NCI-H1105 treated with DMSO at 0.1 percent for 48 hours (cell line): ENCODE measurements around the gene INAFM1.
"Not testable (repeated sequence)": the region's sequence is repeated elsewhere in the genome, so short reads cannot be mapped to it uniquely, and the experiment has no call there.

ENCODE experiments used
- DNase-seq: peaks from one replicate; lab custom pipeline; 2025; lab: John Stamatoyannopoulos, UW

INAFM1 gene

DNA sequence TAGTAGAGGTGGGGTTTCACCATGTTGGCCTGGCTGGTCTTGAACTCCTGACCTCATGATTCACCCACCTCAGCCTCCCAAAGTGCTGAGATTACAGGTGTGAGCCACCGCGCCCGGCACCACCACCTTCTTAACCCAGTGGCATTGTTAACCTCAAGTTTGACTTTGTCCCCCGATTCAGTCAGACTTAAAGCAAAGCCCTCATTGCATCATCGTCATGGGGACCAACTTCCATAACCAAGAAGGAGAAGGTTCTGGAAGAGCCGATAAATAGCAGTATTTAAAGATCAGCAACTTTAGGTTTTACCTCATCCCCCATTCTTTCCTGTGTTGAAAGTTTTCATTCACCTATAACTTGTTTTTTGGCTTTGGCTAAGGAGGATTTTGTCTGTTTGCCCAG is 6.7 kb upstream of the INAFM1 start:
- DNase-seq = no peak

DNA sequence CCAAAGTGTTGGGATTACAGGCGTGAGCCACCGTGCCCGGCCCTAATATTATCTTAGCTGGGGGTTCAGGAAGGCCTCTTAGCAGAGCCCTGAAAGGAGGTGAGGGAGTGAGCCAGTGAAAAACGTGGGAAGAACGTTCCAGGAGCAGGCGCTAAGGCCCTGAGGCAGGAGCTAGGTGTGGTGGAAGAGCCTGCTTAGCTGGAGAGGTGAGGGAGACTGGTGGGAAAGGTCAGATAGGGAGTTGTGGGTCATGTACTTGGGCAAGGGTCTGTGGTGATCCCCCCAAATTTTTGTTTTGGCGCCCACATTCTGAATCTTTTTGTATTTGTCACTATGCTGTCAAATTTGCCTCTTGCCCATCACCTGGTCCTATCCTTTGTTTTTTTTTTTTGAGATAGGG is 5.1 kb upstream of the INAFM1 start:
- DNase-seq = no peak

DNA sequence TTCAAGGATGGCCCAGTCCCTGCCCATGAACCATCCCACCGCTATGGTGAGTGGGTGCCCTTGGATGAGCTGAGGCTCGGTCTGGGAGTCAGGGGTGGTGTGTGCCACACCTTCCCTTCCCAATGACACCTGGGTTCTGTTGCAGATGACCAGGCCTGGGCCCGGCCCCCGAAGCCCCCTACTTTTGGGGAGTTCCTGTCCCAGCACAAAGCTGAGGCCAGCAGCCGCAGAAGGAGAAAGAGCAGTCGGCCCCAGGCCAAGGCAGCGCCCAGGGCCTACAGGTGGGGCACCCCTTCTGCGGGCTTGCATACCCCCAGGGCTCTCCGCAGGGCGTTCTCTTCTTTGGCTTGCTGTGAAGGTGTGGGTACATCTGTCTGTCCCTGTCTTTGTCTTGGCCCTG is 4.3 kb upstream of the INAFM1 start:
- DNase-seq = no peak

DNA sequence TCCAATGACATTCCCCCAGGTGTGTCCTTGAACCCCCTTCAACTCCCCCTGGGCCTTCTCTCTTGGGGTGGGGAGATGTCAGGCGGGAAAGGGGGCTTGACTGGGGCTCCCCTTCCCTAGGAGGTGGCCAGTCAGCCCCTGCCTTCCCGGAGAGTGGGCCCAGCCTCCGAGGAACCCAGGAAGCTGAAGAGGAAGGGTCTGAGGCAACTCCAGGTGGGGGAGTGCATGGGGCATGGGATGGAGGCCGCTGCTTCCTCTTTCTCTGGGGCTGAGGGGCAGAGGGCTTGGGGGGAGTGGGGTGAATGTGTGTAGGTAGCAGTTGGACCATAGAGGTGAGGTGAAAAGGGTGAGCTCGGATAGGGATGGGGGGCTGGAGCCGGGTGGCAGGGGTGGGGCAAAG is 2.7 kb upstream of the INAFM1 start:
- no peak for DNase-seq

DNA sequence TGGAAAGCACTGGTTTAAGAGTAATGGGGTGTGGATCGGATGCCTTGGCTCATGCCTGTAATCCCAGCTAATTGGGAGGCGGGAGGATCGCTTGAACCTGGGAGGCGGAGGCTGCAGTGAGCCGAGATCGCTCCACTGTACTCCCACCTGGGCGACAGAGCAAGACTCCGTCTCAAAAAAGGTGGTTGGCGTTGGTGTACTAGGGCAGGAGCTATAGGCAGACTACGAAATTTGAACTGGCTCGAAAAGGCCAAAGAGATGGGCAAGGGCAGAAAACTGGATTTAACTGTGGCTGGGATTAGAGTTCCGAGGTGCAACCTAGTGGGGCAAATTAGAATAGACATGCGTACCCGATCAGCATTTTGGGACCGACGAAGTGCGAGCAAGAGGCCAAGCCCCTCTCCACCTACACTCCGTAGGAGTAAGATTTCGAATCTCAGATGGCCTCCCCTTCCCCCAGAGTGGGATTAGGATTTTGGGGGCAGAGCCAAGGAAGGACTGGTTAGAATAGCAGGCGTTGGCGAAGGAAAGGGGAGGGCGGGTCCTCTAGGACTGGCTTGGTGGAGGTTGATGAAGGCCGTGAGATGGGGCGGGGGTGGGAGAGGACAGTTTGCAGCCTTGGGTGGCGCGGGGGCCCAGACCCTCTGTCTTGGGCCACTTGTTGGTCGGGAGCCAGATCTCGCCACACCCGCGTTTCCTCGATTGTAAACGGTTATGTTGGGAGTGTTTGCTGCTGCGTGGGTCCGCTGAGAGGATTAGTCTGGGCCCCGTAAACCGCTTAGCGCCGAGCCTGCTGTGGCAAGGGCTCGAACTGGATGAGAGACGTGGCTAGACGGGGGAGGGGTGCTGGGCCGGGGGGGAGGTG is 2.0 kb upstream of the INAFM1 start:
- no peak for DNase-seq

DNA sequence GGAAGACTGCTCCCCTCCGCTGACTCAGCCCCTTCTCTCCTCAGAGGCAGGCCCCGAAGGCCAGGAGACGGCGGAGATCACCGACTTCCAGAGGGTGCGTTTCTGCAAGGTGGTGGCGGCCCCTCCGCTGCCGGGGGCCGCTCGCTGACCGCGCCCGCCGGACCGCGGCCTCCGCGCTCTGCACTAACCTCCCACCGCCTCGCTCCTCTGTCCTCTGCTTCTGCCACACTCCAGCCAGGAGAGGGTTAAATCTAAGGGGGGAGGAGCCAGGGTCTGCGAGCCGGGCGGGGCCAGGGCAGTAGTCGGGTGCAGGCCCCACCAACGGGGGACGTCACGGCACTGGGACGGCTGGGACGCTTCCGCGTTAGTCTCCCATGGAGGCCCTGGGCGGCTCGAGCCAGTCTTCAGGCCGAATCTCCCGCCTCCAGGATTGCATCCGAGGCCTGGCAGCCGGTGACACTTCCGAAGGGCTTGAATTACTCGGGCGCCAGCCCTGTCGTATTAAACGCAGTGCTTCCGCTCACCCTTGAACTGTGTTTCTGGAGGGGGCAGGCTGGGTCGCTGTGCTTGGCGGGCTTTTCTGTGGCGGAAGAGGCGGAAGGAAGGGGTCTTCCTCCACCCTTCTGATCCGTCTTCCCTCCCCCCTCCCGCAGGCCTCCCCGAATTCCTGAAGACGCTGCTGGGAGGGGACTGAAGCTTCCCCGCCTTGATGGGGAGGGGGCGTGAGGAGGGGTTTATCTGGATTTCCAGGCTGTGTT is 1.2 kb upstream of the INAFM1 start:
- DNase-seq = peak; percentile 84

DNA sequence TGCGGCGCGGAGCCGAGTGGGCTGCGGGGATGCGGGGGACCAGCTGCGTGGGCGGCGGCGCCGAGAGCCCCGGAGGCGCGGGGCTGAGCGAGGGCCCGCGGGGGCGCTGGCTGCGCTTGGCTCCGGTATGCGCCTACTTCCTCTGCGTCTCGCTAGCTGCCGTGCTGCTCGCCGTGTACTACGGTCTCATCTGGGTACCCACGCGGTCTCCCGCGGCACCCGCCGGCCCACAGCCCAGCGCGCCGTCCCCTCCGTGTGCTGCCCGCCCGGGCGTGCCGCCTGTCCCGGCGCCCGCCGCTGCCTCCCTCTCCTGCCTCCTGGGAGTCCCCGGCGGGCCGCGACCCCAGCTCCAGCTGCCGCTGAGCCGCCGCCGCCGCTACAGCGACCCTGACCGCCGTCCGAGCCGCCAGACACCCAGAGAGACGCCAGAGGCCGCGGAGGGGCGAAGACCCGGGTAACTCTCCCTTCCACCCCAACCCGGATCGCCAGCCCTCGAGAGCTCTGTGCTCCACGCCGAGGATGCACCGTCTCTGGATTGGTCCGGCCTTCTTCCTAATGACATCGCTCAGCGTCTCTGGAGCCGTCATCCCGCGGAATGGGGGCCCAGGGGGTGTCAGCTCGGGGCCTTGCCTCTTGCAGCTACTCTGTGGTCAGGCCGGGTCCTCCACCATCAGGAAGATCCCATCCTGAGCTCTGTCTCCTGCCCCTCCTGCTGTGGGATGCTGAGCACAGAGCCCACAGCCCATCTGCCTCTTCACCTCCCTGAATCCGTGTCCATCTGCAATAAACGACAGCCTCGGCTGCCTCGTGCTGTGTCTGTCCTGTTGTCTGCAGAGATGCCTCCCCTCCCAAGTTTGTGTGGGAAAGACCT is 441 bp downstream of the INAFM1 start:
- no peak for DNase-seq

DNA sequence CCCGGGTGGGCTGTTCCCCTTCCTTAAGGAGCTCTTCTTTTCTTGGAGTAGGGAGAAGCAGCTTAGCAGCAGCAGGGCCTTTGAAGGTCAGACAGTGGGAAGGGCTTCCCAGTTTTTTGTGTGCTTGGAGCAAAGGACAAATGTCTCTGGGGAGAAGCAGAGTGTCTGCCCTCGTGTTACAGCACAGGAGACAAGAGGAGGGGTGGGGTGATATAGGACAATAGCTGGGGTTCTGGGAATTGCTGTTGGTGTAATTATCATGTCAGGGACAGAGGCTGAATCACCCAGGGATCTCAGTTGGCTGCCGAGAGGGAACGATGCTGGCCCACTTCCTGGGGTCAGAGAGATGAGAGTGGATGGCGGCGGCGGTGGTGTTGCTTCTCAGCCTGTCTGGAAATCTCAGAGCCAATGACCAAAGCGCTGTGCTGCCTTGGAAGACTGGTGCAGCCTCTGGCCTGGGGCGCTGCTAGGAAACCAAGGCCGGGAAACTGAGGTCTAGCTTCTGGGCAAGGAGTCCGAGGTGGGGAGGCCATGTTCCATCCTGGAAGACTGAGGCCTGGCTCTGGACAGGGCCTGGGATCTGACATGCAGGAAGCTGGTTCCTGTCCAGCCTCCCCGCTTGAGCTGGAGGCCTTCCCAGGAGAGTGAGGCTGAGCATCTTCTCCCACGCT is 1.2 kb downstream of the INAFM1 start:
- peak; percentile 18 for DNase-seq

DNA sequence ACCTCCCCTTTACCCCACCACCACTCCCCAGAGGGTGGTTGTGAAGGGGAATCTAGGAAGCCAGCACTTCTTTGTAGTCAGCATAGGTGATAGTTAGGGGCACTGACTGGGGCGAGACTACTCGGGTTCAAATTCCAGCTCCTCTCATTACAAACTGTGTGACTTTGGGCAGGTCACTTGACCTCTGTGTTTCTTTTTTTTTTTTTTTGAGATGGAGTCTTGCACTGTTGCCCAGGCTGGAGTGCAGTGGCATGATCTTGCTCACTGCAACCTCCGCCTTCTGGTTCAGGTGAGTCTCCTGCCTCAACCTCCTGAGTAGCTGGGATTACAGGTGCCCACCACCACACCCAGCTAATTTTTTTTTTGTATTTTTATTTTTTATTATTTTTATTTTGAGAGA is 1.8 kb downstream of the INAFM1 start:
- DNase-seq = not testable (repeated sequence)

DNA sequence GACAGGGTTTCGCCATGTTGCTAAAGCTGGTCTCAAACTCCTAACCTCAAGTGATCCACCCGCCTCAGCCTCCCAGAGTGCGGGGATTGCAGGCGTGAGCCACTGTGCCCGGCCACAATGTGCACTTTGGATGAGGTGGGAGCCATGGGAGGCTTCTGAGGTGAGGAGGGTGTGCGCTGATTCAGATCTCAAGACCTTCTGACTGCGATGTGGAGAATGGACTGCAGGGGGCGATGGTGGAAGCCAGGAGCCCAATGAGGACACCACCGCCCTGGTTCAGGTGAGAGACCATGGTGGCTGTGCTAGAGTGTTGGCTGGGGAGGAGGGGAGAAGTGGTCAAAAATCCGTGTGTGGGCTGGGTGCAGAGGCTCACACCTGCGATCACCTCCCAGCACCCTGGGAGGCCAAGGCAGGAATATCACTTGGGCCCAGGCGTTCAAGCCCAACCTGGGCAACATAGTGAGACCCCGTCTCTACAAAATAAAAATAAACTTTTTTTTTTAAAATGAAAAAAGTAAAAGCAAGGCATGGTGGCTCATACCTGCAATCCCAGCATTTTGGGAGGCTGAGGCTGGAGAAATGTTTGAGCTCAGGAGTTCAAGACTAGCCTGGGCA is 5.6 kb downstream of the INAFM1 start:
- no peak for DNase-seq

DNA sequence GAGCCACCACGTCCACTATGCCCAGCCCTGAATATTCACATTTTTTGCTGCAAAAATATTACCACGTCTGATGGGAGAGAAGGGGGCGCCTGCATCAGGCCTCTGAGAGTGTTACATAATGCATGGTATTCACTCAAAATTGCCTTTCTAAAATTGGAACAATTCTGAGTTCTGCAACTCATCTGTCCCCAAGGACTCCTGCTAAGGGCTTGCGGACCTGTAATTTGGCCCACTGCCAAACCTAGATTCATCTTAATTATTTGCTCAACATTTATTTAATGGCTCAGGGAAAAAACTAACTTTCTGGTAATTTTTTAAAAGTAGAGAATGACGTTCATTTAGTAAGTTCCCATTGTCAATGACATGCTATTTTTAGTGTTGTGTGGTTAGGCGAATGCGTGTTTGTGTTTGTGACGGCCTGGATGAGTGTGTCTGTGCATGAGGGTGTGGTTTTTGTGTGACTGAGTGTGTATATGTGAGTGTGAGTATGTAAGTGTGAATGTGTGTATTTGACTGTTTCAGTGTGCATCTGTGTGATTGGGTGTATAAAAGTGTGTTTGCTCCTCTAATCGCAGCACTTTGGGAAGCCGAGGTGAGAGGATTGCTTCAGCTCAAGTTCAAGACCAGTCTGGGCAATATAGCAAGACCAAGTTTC is 8.8 kb downstream of the INAFM1 start:
- DNase-seq = no peak

DNA sequence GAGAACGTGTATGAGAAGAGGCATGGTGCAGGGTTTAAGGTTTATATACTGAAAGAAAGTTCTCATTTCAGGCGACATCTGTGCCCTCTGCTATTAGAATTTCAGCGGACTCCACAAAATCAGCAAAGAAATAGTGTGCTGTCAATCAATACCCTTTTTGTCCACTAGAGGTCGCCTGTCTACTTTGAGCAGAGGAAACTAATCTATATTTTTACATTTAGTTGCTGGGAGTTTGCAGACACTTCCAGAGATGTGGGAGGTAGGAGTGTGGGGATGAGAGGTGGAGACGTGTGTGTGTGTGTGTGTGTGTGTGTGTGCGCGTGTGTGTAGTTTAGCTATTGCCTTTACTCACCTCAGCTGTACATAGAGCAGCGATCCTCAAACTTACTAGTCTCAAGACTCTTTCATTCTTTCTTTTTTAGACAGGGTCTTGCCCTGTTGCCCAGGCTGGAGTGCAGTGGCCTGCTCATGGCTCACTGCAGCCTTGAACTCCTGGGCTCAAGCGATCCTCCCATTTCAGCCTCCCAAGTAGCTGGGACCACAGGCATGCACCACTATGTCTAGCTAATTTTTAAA is 9.7 kb downstream of the INAFM1 start:
- peak; percentile 59 for DNase-seq

DNA sequence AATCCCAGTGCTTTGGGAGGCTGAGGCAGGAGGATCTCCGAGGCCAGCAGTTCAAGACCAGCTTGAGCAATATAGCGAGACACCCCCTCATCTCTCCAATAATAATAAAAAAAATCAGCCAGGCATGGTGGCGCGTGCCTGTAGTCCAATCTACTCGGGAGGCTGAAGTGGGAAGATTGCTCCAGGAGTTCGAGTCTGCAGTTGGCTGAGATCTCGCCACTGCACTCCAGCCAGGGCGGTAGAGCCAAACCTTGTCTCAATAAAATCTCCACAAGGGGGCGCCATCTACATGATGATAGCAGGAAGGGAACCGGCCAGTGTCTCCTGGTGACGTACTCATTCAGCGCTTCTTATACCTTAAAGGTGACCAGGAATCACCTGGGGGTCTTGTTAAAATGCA is 21.4 kb downstream of the INAFM1 start:
- peak; percentile 75 for DNase-seq

DNA sequence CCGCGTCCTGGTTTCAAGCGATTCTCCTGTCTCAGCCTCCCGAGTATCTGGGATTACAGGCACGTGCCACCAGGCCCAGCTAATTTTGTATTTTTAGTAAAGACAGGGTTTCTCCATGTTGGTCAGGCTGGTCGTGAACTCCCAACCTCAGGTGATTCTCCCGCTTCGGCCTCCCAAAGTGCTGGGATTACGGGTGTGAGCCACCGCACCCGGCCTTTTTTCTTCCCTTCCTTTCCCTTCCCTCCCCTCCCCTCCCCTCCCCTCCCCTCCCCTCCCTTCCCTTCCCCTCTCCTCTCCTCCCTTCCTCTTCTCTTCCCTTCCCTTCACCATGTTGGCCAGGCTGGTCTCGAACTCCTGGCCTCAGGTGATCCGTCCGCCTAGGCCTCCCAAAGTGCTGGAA is 26.2 kb downstream of the INAFM1 start:
- DNase-seq = not testable (repeated sequence)

DNA sequence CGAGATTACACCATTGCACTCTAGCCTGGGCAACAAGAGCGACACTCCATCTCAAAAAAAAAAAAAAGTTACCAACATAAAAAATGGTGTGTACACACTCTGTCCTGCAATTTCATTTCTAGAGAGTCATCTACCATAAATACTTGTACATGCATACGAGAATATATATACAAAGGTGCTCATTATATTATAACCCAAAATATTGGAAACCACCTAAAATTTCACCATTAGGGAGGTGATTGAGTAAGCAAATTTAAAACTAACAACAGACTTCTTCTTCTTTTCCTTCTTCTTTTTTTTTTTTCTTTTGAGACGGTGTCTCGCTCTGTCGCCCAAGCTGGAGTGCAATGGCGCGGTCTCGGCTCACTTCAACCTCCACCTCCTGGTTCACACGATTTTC is 27.6 kb downstream of the INAFM1 start:
- no peak for DNase-seq

DNA sequence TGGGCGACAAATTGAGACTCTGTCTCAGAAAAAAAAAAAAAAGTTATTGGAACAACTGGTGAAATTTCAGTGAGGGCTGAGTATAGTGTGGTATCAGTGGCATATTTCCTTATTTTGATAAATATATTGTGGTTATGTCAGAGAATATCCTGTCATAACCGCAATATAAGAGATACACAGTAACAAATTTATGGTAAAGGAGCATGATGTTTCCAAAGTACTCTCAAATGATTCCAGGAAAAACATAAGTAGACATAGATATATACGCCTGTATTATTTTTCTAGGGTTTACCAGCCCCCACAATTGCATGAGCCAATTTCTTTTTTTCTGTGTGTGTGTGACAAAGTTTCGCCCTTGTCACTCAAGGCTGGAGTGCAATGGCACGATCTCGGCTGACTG is 29.3 kb downstream of the INAFM1 start:
- DNase-seq = no peak

DNA sequence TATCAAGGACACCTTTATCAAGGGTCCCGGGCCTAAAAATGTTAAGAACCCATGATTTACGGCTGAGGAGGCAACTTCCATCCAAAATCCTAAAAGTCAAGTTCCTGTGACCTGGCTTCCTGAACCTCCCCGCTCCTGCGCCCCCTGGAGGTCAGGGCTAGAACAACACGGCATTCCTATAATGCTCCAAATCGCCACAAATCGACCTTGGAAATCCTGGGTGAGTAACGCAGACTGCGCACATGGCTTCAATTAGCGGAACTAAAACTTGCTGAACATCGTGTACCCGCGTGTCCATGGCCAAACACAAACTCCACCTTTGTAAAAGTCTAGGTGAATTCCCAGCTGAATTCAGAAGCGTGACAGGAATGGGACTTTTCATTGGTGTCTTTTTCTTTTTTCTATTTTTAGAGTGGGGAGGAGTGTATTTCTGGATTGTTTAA is 30.6 kb downstream of the INAFM1 start:
- peak; percentile 46 for DNase-seq

DNA sequence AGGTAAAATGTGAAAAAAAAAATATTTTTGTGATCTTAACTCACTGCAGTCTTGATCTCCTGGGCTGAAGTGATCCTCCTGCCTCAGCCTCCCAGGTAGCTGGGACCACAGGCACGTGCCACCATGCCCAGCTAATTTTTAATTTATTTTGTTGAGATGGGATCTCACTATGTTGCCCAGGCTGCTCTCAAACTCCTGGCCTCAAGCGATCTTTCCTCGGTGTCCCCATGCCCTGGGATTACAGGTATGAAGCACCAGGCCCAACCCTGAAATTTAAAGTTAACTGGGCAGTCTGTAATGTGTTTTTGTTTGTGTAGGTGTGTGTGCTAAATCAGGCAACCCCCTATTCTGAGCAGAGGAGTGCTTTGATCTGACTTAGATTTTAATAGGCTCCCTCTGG is 31.6 kb downstream of the INAFM1 start:
- DNase-seq = no peak

DNA sequence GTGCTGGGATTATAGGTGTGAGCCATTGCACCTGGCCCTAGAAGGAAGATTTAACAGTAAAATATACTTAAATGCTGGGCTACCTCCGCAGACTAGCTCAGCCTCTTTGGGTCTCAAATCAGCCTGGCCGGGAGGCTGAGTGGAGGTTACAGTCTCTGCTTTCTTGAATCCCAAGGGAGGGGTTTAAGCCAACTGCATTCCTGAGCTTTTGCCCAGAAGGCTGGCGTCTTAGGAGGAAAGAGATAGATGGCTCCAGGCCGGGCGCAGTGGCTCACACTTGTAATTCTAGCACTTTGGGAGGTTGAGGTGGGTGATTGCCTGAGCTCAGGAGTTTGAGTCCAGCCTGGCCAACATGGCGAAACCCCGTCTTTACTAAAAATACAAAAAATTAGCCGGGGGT is 34.4 kb downstream of the INAFM1 start:
- DNase-seq = no peak

DNA sequence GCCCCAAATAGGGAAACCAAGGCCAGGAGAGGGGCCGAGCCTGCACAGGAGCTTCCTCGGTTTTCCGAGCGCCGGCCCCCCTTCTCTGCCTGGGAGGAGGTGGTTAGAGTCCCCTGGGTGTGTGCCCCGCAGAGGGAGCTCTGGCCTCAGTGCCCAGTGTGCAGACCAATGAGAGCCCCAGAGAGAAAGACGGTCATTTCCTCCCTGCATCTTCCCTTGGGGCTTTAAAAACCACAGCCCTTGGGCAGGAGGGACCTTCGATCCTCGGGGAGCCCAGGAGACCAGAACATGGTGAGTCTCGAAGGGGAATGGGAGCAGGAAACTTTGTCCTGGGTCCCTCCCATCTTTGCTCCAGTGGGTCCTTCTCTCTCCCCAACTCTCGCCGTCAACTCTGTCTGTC is 34.9 kb downstream of the INAFM1 start, which contains the start of gene C5AR1:
Gene C5AR1 (plus strand): TSS at position 254 of the 400 bp plus-strand sequence. CDS start 35 bp downstream, at position 289.
- DNase-seq = no peak
